GM19467 (cell line): Measurements from ENCODE around the gene PSENEN.

Source experiments
- ATAC-seq: cut with Tn5 transposase; IDR thresholded peaks from one replicate; pipeline ENCODE4 v1.9.1; 2021; ENCODE audit warnings: mild to moderate bottlenecking, moderate library complexity; ENCODE audit not compliant: unreplicated experiment

PSENEN gene, protein sequence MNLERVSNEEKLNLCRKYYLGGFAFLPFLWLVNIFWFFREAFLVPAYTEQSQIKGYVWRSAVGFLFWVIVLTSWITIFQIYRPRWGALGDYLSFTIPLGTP

DNA sequence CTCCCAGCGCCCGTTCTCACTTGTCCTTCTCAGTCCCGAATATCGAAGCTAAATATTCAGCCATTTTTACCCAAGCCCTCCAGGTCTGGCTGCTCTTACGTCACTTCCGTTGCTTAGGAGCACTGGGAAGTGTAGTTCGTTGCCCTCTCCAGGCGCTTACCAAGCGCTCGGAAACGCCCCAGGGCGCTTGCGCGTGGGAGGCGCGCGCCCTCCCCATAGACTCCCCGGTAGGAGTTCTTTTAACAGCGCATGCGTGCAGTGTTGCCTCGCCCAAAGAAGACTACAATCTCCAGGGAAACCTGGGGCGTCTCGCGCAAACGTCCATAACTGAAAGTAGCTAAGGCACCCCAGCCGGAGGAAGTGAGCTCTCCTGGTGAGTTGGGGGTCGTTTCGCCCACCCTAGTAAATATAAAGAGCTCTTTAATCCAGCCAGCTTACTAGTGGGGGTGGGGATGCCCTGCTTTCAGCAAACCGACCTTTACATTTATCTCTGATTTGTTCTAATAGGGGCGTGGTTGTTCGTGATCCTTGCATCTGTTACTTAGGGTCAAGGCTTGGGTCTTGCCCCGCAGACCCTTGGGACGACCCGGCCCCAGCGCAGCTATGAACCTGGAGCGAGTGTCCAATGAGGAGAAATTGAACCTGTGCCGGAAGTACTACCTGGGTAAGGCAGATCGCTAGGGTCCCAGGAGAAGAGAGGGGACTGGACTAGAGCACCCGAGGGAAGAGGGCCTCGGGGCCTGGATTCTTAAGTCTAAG is at the start of gene PSENEN, which contains the start of gene U2AF1L4:
PSENEN (plus strand) TSS at position 324 of the 759 bp plus-strand sequence; CDS start at position 604, 280 bp downstream.
U2AF1L4 (minus strand) TSS at position 91 of the 759 bp plus-strand sequence; CDS start at position 64, 27 bp downstream.
- ATAC-seq = peak; percentile 36

DNA sequence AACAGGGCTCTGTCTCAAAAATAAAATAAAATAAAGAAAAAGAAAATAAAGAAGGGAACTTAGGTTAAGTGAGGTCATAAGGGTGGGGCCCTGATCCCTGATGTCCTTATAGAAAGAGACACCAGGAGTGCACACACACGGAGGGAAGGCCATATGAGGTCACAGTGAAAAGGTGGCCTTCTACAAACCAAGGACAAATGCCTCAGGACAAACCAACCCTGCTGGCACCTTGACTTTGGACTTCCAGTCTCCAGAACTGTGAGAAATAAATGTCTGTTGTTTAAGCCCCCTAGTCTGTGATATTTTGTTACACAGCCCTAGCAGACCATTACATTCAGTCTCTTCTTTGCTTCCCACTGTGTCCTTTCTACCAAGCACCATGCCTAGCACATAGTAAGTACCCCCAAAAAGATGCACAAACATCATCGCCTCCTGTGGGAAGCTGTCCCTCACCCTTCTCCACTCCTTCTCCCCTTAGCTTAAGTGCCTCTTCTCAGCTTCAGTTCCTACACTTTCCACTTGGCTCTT is 49.5 kb upstream of the PSENEN start:
- no peak for ATAC-seq

DNA sequence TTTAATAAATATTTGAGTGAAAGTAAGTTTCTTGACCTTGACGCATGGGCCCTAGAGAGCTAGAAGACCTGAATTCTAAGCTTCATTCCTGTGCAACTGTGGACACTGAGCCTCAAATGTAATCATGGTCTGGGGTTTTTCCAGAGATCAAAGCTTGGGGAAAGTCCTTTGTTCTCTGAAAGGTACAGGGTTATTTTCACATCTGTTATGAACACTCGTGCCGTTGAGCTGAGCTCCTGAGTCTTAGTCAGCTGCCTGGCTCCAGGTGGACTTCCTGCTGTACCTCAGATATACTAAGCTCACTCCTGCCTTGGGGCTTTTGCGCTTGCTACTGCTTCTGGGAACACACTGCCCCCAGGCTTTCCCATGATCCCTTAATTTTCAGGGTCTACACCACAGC is 48.6 kb upstream of the PSENEN start:
- no peak for ATAC-seq

DNA sequence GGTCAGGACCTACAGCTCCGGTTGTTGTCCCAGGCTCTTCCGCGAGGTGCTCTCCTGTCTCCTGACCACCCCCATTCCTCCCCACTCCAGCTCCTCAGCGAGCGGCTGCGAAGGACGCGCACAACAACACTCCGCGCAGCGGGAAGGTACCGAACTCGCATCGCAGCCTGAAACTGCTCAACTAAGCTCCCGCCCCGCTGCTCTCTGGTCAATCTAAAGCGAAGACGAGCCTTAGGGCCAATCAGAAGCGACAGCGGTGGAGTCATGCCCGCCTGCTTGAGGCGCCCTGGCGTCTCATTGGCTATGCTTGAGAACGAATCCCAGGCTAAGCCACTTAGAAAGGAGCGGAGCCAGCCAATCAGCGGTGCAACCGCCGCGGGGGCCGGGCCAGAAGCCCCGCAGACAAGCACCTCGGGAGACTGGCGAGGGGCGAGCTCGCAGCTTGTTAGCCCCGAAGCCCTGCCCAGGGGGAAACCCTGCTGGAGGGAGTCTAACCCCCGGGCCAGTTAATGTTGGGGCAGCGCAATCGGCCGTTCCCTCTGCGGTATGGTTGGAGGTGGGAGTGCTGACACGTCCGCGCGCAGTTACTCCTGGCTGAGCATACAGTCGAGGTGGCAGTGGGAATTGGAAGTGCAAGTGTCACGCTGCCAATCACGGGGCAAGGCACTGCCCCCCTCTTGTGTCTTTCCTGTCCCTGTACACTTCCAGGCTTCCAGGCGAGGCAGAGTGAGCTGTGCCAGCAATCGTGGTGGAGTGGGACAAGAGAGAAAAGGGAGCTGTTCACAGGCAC is 43.0 kb upstream of the PSENEN start:
- ATAC-seq = peak; percentile 89

DNA sequence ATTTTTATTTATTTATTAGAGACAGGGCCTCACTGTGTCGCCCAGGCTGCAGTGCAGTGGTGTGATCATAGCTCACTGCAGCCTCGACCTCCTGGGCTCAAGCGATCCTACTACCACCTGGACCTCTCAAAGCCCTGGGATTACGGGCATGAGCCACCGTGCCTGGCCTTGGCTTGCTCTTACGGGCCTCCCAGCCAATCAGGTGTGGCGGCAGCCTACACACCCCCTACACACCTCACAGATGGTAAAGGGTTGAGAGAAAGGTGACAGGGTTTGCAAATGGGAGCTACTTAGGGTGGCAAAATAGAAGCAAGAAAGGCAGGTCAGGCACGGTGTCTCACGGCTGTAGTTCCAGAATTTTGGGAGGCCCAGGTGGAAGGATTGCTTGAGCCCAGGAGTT is 42.1 kb upstream of the PSENEN start:
- no peak for ATAC-seq

DNA sequence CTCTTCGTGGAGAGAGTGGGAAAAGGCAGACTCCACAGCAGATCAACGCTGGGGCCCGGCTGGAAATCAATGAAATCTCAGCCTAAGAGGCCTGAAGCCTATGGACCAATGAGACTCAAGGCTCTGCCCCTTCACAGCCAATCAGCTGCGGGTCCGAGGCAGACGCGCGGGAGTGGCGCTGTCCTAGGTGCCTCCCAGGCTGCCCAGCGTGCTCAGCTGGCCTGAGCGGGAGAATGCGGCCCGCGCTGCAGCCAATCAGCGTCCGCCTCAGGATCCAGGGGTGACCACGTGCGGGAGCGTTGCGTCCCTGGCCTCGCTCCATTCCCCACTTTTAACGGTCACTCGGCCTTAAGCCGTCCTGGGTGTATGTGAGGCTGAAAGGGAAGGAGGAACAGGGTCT is 41.2 kb upstream of the PSENEN start, which contains the start of gene ZBTB32:
ZBTB32 (plus strand) TSS at position 341 of the 400 bp plus-strand sequence. CDS start 10,069 bp downstream, outside the sequence.
- ATAC-seq = no peak

DNA sequence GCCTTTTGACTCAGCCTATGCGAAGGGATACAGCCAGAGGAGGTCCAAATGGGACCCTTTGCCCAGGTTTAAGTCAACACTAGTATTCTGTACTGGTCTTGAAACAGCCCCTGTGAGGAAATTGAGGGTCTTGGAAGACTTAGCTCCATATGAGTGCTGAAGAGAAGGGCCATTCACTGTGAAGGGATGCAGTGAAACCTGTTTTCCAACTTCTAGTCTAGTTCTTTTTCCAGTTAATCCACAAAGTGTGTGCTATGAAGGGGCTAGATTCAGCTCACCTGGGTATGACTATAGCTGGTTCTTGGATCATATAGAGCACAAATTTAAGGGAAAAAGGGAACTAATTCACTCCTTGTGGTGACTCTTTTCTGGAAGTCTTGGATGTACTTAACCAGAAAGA is 37.1 kb upstream of the PSENEN start:
- no peak for ATAC-seq

DNA sequence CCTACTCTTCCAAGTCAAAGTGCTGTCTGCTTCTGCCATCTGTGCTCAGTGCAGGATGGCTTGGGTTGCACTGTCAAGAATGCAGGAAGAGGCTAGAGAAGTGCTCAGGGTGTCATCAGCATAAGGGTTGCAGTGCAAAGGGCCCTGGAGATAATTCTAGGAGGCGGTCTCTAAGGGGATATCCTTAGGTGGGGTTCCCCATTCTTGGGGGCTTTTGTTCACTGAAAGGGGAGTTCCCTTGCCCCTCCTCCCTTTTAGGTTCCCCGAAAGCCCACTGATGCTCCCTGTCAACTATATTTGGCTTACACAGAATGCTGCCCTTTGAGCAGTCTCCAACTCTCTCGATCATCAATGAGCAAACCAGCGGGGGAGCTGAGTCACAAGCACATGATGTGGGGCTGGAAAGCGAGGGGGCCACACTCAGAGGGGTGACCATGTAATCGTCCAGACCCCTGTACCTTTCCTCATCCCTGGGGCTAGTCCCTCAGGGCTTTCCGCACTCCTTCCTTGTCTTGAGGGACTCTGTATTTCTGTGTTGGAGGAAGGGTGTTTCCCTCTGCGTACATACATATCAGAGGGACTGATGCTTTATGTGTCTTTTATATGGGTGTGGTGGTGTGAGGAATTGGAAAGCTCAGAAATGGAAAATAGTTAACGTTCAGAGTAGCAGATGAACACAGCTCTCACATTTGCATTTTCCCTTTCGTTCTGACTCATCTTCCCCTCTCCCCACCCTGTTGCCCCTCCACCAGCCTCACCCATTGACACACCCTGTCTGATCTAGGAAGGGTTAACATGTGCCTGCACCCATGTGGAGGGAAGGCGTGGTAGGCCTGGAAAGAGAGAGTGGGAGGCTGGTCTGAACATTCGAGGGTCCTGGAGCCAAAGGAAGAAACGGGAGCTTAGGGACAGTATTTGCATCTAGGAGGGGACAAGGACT is 34.4 kb upstream of the PSENEN start:
- ATAC-seq = peak; percentile 37

DNA sequence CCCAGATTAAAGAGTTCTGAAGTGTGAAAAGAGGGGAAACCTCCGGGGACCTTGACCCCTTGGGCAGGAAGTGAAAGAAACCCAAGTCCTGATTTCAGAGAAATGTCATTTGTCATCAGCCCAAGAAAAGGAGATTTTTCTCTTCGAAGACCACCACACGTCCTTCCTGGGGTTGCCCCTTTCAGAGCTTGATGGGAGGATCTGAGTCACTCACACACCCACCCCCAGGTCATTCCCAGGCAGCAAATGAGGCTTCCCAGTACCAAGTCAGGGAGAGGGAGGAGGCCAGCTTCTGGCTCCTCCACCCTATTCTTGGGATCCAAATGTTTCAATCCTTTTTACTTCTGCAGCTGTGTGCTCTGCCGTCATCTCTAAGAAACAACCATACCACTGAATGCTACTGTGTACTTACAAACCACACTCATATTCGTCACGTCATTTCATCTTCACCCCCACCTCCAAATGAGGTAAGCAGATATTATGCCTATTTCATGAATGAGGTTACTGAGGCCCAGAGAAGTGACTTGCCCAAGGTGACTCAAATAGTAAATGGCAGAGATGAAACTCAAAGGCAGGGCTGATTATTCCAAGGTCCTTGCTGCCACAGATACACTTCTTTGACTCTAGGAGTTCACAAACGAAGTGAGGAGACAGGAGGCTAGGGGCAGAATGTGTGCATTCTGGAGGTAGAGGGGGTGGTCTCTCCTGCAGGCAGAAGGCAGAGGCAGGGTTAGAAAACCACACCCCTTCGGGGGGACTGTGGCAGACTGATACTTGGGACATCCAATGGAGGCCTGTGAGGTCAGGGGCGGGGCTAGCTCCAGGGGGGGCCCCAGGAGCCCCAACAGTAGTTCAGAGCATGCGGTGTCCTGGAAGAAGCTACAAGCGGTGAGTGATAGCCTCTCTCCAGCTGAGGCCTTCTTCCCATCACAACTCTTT is 32.6 kb upstream of the PSENEN start:
- no peak for ATAC-seq

DNA sequence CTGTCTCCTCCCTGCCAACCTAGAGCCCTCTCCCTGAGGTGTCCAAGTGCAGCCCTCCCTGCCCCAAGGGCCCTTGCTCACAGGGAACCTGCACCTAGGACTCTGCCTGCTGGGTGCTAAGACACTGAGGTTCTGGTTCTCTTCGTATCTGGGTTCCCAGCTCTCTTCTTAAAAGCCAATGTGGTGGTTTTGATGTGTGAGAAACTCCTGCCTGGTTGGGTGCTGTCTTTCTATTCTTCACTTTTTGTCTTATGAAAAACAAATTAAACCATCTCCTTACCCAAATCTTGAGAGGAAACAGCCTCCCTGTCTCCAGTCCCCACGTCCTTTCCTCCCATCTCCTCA is 32.0 kb upstream of the PSENEN start:
- ATAC-seq = no peak

DNA sequence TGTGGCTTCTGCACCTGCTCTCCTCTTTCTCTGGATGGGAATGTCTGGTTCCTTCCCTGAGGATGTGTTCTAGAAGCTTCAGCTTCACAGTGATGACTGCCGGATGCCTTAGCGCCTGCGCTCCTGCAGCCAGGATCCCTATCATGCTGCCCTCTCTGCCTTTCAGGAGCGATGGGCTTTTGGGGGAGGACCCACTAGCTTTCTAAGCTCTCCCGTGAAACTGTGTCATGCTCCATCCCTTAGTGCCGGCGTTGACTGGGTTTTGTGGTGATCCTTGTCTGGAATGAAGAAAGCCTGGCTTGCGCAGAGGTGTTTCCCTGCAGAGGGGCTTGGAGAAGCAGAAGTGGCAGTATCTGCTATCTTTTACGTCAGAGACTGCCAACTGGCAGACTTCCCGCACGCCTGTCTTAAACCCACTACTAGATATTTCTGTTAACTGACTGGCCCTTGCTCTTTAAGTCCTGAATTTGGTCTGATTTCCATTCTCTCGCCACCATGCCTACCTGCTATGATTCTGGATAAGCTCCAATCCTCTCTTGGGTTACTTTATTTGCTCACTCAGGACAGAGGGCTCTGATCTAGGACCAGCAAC is 31.5 kb upstream of the PSENEN start:
- ATAC-seq = no peak

DNA sequence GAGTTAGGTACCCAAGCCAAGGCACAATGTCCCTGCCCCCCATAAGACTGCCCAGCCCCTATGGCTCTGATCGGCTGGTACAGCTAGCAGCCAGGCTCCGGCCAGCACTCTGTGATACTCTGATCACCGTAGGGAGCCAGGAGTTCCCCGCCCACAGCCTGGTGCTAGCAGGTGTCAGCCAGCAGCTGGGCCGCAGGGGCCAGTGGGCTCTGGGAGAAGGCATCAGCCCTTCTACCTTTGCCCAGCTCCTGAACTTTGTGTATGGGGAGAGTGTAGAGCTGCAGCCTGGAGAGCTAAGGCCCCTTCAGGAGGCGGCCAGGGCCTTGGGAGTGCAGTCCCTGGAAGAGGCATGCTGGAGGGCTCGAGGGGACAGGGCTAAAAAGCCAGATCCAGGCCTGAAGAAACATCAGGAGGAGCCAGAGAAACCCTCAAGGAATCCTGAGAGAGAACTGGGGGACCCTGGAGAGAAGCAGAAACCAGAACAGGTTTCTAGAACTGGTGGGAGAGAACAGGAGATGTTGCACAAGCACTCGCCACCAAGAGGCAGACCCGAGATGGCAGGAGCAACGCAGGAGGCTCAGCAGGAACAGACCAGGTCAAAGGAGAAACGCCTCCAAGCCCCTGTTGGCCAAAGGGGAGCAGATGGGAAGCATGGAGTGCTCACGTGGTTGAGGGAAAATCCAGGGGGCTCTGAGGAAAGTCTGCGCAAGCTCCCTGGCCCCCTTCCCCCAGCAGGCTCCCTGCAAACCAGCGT is 30.7 kb upstream of the PSENEN start:
- ATAC-seq = no peak

DNA sequence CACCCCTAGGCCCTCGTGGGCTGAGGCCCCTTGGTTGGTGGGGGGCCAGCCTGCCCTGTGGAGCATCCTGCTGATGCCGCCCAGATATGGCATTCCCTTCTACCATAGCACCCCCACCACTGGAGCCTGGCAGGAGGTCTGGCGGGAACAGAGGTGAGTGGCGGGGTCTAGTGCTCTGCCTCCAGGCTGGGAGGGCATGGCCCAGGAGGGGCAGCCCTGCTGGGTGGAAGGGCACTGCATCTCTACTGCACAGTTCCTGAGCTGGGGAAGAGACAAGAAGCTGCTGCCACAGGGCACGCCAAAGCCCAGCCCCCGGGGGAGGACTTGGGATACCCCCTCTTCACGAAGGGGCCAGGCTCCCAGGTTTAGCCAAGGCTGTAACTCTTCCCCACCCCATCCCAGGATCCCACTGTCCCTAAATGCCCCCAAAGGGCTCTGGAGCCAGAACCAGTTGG is 30.1 kb upstream of the PSENEN start:
- no peak for ATAC-seq

DNA sequence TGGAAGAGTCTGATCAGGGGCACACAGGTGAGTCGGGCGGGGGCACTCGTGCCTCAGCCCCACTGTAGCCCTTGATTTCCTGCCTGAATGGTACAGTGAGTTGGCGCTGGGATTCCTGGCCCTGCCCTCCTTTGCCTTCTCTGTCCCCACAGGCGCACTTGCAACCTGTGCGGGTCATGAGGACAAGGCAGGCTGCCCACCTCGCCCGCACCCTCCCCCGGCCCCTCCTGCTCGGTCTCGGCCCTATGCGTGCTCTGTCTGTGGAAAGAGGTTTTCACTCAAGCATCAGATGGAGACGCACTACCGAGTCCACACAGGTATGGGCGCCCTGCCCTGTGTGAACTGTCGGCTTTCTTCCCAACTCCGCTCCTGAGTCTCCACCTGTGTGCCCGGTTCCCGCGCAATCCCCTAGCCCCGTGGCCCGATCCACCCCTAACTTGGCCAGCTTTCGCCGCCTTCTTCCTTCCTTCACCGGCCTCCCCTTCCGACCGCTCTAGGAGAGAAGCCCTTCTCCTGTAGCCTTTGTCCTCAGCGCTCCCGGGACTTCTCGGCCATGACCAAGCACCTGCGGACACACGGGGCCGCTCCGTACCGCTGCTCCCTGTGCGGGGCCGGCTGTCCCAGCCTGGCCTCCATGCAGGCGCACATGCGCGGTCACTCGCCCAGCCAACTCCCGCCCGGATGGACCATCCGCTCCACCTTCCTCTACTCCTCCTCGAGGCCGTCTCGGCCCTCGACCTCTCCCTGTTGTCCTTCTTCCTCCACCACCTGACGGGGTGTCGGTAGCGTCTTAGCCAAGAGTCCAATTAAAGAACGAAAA is 29.3 kb upstream of the PSENEN start:
- ATAC-seq = no peak

DNA sequence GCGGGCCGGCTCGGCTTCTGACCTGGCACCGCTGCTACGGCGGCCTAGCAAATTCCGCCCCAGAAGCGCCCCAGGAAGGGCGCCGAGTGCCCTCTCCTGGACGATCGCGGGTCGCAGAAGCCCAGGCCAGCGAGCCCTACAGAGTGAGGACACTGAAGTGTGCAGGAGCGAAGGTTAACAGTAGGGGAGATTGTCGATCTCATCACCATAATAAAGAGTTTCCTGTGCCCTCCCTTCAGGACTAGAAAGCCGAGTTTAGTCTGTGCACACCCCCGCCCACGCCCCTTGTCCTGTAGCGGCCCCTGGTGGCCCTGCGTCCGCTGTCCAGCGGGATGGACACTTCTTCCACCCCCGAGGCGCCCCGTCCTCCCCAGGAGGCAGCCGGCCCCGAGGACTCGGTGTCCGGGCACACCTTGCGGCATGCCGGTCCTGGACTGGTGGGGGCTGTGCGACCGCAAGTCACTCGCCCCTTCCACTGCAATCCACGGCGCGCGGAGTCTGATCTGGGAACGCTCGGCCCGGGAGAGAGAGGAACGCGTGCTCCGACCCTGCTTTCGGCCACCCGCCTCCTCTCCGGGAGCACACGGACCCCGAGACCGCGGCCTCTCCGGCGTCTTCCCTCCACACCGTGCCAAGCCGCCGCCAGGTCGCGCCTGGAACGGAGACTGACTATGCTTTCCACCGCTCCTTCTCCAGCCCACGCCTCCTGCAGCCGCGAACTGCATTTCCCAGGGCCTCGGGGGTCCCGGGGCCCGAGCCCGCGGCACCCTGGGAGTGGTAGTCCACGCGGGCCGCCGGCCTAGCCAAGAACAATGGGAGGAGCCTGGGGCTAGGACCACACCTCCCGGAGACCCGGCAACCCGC is 28.4 kb upstream of the PSENEN start:
- ATAC-seq = peak; percentile 56

DNA sequence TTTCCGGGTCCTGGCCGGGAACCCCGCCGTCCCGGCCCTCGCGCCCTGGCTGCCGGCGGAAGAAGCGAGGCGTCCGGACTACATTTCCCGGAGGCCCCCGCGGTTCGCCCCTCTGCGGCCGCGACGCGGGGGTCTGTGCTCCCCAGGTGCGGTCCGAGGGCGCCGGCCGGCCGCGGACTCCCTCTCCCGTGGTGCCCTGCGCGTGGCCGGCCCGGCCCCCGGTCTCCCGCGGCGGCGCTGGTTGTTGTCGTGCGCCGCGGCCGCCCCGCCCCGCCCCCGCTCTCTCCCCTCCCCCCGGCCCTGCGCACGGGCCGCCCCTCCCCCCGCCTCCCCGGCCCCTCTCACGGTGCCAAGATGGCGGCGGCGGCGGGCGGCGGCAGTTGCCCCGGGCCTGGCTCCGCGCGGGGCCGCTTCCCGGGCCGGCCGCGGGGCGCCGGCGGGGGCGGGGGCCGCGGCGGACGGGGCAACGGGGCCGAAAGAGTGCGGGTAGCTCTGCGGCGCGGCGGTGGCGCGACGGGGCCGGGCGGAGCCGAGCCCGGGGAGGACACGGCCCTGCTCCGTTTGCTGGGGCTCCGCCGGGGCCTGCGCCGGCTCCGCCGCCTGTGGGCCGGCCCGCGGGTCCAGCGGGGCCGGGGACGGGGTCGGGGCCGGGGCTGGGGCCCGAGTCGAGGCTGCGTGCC is 27.6 kb upstream of the PSENEN start, which contains the start of gene KMT2B:
KMT2B (plus strand) TSS at position 339 of the 680 bp plus-strand sequence; CDS start at position 355, 16 bp downstream.
- ATAC-seq = no peak
